Activated T-cell treated with anti-CD3 and anti-CD28 coated beads for 24 hours (primary cell): ENCODE results near the gene LYRM4.

Experiments
- DNase-seq: peaks from one replicate; pipeline ENCODE4 v3.0.0-alpha.2; 2020; ENCODE audit warnings: low read depth

LYRM4 gene

GRCh38 chr6:5173810-5174209 is 86.9 kb downstream of the LYRM4 start:
- DNase-seq = no peak

GRCh38 chr6:5172897-5173474 is 87.8 kb downstream of the LYRM4 start:
- DNase-seq = no peak

GRCh38 chr6:5172041-5172653 is 88.6 kb downstream of the LYRM4 start:
- no peak for DNase-seq

- DNase-seq = no peak
Measured at GRCh38 chr6:5167501-5167900, 93.2 kb downstream of the LYRM4 start.

GRCh38 chr6:5164092-5164491 is 96.7 kb downstream of the LYRM4 start:
- DNase-seq = no peak

- DNase-seq = no peak
Measured at GRCh38 chr6:5163247-5163646, 97.5 kb downstream of the LYRM4 start.

- DNase-seq = no peak
Measured at GRCh38 chr6:5162355-5162754, 98.4 kb downstream of the LYRM4 start.

GRCh38 chr6:5160206-5160605 is 100.5 kb downstream of the LYRM4 start:
- no peak for DNase-seq

GRCh38 chr6:5159162-5159561 is 101.6 kb downstream of the LYRM4 start:
- no peak for DNase-seq

- DNase-seq = no peak
Measured at GRCh38 chr6:5158180-5158579, 102.6 kb downstream of the LYRM4 start.

- DNase-seq = no peak
Measured at GRCh38 chr6:5157621-5158138, 103.1 kb downstream of the LYRM4 start.

GRCh38 chr6:5156627-5157026 is 104.1 kb downstream of the LYRM4 start:
- no peak for DNase-seq

- no peak for DNase-seq
Measured at GRCh38 chr6:5155906-5156305, 104.8 kb downstream of the LYRM4 start.

- DNase-seq = no peak
Measured at GRCh38 chr6:5153186-5153585, 107.6 kb downstream of the LYRM4 start.

GRCh38 chr6:5152460-5152859 is 108.3 kb downstream of the LYRM4 start:
- DNase-seq = no peak

- DNase-seq = no peak
Measured at GRCh38 chr6:5151955-5152401, 108.8 kb downstream of the LYRM4 start.

GRCh38 chr6:5151360-5151954 is 109.3 kb downstream of the LYRM4 start:
- no peak for DNase-seq

GRCh38 chr6:5150551-5151075 is 110.1 kb downstream of the LYRM4 start:
- no peak for DNase-seq

GRCh38 chr6:5149891-5150290 is 110.9 kb downstream of the LYRM4 start:
- no peak for DNase-seq

GRCh38 chr6:5149159-5149704 is 111.5 kb downstream of the LYRM4 start:
- DNase-seq = no peak

- no peak for DNase-seq
Measured at GRCh38 chr6:5146398-5146797, 114.4 kb downstream of the LYRM4 start.

- DNase-seq = peak; percentile 76
Measured at GRCh38 chr6:5143634-5144311, 117.0 kb downstream of the LYRM4 start.
